ENCODE data around the gene ZHX3. TPM values are rescaled to one million over a fixed set of nuclear protein-coding genes. Genes with fewer than 3 reads are reported as not detected.

ZHX3 gene
- total and polyA plus RNA-seq, 10 of the 15 experiments (the other 5 are each of a cell fraction or from before 2014, with no cell fraction given) = 1.3 to 14.0 (median 5.0) TPM

DNA sequence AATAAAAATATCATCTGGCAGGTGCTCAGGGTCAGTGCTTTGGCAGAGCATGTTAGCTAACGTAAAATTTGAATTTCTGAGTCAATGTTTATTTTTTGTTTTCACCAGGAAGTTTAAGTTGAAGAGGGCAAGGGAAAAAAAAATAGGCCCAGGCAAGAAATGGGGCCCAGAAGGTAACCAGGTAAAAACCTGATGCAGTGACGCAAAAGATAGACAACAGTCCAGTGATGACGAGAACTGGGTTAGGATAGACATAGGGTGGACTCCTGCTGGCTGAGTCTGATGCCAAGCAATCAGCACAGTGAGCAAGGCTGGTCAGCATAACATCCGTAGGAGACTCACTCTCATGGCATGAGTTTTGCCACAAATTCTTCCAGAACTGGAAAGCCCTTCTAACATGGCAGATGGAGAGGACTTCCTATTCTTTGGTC lies 42.2 kb downstream of the ZHX3 start:
- ATAC-seq (no peak), DNase-seq (ENCODE audit: low read depth, low spot score) (no peak), FAIRE-seq (no peak)
- BruUV-seq (replicated peaks) = no TSS peak
- no peaks in the 10 kb centered on the region for H3K79me2 ChIP-seq (ENCODE audit: control insufficient read depth, insufficient read depth, low read length)
- ChIA-PET RAD21 (ENCODE audit: unreplicated experiment) (no interaction called here), SMC1A (ENCODE audit: uncharacterized antibody, unreplicated experiment) (interaction anchor here (1.0 kb wide), 1 partner anchor 13 kb away, joined by 3 read pairs; no protein-coding TSS in a partner anchor), CTCF (interaction anchor here (1.1 kb wide), 1 partner anchor 10 kb away, joined by 3 read pairs; no protein-coding TSS in a partner anchor), POLR2A (no interaction called here)
- no peak overlapping the region for H3K4me2 ChIP-seq (ENCODE audit: control insufficient read depth, insufficient read depth)
- H2AFZ ChIP-seq (ENCODE audit: control insufficient read depth, low read depth, low read length) = no peak overlapping the region
- intact Hi-C loops (cut with micrococcal nuclease; ENCODE audit: unreplicated experiment) (no loop called here), in situ Hi-C loops (cut with MboI) (no loop called here)
- WGBS (ENCODE audit: insufficient coverage, insufficient replicate concordance, low lambda C conversion rate, missing lambda C conversion rate) = 86% methylated on average over 4 of the region's 4 CpGs
- no peak overlapping the region for H3K27ac ChIP-seq (ENCODE audit: control insufficient read depth, insufficient read depth)
- no peaks in the 10 kb centered on the region for H3K4me1 ChIP-seq (ENCODE audit: control insufficient read depth, insufficient read depth, low read length)
- H3K4me3 ChIP-seq = no peak overlapping the region
- no peaks in the 10 kb centered on the region for H4K20me1 ChIP-seq (ENCODE audit: control insufficient read depth, insufficient read depth)
- no peaks in the 10 kb centered on the region for H3K36me3 ChIP-seq (ENCODE audit: control insufficient read depth in 2 of 2, insufficient read depth in 2 of 2, low read length in 1 of 2)
- H3K27me3 ChIP-seq (replicated peaks in 1 of 2; ENCODE audit: control insufficient read depth in 2 of 2, insufficient read depth in 2 of 2, low read length in 1 of 2) = no peaks in the 10 kb centered on the region
- no peaks in the 10 kb centered on the region for H3K9me3 ChIP-seq (replicated peaks; ENCODE audit: control insufficient read depth, insufficient read depth, low read length)
- no peak overlapping the region for H3K9ac ChIP-seq (ENCODE audit: control insufficient read depth, insufficient read depth, low read length)
- TF ChIP-seq DPF2 (IDR thresholded peaks at IDR 0.05) (no peak), FOXM1 (IDR thresholded peaks at IDR 0.05; ENCODE audit: low read depth, low read length) (no peak), NR2C1 (IDR thresholded peaks at IDR 0.05) (no peak), CTCF (IDR thresholded peaks at IDR 0.05 in 2 of 3, conservative IDR thresholded peaks at IDR 0.05 in 1 of 3; ENCODE audit: control insufficient read depth in 2 of 3, extremely low read depth in 1 of 3, insufficient read depth in 1 of 3, low read depth in 3 of 3, low read length in 3 of 3) (no peak), RFX5 (IDR thresholded peaks at IDR 0.05; ENCODE audit: low read depth, low read length) (no peak), ASH2L (IDR thresholded peaks at IDR 0.05; ENCODE audit: borderline replicate concordance, low read depth) (no peak), POU2F2 (IDR thresholded peaks at IDR 0.05; ENCODE audit: borderline replicate concordance, low read depth, low read length) (no peak), SIN3A (IDR thresholded peaks at IDR 0.05; ENCODE audit: low read depth, low read length) (no peak), ZSCAN29 (IDR thresholded peaks at IDR 0.05) (no peak), MTA3 (IDR thresholded peaks at IDR 0.05; ENCODE audit: borderline replicate concordance, low read length) (no peak), KDM1A (IDR thresholded peaks at IDR 0.05; ENCODE audit: borderline replicate concordance) (no peak), CREM (IDR thresholded peaks at IDR 0.05; ENCODE audit: low read depth) (no peak), CEBPB (IDR thresholded peaks at IDR 0.05; ENCODE audit: borderline replicate concordance in 1 of 2, low read depth in 2 of 2, low read length in 2 of 2) (no peak)
- TF ChIP-seq, protein P1, sequence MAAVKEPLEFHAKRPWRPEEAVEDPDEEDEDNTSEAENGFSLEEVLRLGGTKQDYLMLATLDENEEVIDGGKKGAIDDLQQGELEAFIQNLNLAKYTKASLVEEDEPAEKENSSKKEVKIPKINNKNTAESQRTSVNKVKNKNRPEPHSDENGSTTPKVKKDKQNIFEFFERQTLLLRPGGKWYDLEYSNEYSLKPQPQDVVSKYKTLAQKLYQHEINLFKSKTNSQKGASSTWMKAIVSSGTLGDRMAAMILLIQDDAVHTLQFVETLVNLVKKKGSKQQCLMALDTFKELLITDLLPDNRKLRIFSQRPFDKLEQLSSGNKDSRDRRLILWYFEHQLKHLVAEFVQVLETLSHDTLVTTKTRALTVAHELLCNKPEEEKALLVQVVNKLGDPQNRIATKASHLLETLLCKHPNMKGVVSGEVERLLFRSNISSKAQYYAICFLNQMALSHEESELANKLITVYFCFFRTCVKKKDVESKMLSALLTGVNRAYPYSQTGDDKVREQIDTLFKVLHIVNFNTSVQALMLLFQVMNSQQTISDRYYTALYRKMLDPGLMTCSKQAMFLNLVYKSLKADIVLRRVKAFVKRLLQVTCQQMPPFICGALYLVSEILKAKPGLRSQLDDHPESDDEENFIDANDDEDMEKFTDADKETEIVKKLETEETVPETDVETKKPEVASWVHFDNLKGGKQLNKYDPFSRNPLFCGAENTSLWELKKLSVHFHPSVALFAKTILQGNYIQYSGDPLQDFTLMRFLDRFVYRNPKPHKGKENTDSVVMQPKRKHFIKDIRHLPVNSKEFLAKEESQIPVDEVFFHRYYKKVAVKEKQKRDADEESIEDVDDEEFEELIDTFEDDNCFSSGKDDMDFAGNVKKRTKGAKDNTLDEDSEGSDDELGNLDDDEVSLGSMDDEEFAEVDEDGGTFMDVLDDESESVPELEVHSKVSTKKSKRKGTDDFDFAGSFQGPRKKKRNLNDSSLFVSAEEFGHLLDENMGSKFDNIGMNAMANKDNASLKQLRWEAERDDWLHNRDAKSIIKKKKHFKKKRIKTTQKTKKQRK (IDR thresholded peaks at IDR 0.05; ENCODE audit: low read depth, low read length) = no peak
- TF ChIP-seq, protein P2, sequence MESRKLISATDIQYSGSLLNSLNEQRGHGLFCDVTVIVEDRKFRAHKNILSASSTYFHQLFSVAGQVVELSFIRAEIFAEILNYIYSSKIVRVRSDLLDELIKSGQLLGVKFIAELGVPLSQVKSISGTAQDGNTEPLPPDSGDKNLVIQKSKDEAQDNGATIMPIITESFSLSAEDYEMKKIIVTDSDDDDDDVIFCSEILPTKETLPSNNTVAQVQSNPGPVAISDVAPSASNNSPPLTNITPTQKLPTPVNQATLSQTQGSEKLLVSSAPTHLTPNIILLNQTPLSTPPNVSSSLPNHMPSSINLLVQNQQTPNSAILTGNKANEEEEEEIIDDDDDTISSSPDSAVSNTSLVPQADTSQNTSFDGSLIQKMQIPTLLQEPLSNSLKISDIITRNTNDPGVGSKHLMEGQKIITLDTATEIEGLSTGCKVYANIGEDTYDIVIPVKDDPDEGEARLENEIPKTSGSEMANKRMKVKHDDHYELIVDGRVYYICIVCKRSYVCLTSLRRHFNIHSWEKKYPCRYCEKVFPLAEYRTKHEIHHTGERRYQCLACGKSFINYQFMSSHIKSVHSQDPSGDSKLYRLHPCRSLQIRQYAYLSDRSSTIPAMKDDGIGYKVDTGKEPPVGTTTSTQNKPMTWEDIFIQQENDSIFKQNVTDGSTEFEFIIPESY (IDR thresholded peaks at IDR 0.05) = no peak
- TF ChIP-seq, protein P3, sequence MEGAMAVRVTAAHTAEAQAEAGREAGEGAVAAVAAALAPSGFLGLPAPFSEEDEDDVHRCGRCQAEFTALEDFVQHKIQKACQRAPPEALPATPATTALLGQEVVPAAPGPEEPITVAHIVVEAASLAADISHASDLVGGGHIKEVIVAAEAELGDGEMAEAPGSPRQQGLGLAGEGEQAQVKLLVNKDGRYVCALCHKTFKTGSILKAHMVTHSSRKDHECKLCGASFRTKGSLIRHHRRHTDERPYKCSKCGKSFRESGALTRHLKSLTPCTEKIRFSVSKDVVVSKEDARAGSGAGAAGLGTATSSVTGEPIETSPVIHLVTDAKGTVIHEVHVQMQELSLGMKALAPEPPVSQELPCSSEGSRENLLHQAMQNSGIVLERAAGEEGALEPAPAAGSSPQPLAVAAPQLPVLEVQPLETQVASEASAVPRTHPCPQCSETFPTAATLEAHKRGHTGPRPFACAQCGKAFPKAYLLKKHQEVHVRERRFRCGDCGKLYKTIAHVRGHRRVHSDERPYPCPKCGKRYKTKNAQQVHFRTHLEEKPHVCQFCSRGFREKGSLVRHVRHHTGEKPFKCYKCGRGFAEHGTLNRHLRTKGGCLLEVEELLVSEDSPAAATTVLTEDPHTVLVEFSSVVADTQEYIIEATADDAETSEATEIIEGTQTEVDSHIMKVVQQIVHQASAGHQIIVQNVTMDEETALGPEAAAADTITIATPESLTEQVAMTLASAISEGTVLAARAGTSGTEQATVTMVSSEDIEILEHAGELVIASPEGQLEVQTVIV (IDR thresholded peaks at IDR 0.05; ENCODE audit: borderline replicate concordance, partially characterized antibody) = no peak
